K562 (cell line): ENCODE measurements around the gene MEF2B. TPM values are rescaled to one million over a fixed set of nuclear protein-coding genes. Genes with fewer than 3 reads are reported as not detected.

Experiments used
- ARID1B ChIP-seq: fragments of 450-650 bp; IDR thresholded peaks from 2 replicates; pipeline ENCODE4 v1.6.1; 2016; ENCODE audit warnings: antibody characterized with exemption, mild to moderate bottlenecking, inconsistent platforms
- ATF7 ChIP-seq: fragments of 450-650 bp; IDR thresholded peaks from 2 replicates; pipeline ENCODE4 v1.7.1; 2014; ENCODE audit warnings: mild to moderate bottlenecking, moderate library complexity
- BRF2 ChIP-seq: IDR thresholded peaks from 3 replicates; pipeline ENCODE4 v1.6.1; 2011; ENCODE audit warnings: borderline replicate concordance, mild to moderate bottlenecking; ENCODE audit not compliant: insufficient read length, insufficient read depth
- CREM ChIP-seq: IDR thresholded peaks from 2 replicates; pipeline ENCODE4 v1.6.1; 2014; ENCODE audit warnings: antibody characterized with exemption, low read depth
- ELK3 ChIP-seq: fragments of 450-650 bp; formaldehyde crosslinking; IDR thresholded peaks from 2 replicates; pipeline ENCODE4 v1.4.0; 2020; ENCODE audit warnings: mild to moderate bottlenecking
- HNRNPLL ChIP-seq: fragments of 200-400 bp; formaldehyde crosslinking; IDR thresholded peaks from 2 replicates; pipeline ENCODE4 v1.6.1; 2017; ENCODE audit warnings: low read length, low read depth, mild to moderate bottlenecking; ENCODE audit not compliant: poor library complexity, severe bottlenecking
- KAT2B ChIP-seq: IDR thresholded peaks from one replicate; pipeline ENCODE4 v1.6.1; 2012; ENCODE audit warnings: low read depth, mild to moderate bottlenecking, control low read depth, inconsistent platforms, low read length, moderate library complexity
- KDM4B ChIP-seq, 2 experiments: fragments of 450-650 bp in 1 of 2; sonication (generic) in 1 of 2; IDR thresholded peaks; 2 replicates each; pipeline ENCODE4 v1.6.1; 2016 to 2017; ENCODE audit warnings: borderline replicate concordance in 2 of 2, antibody characterized with exemption in 1 of 2, low read depth in 1 of 2, mild to moderate bottlenecking in 1 of 2
- MTA3 ChIP-seq: fragments of 450-650 bp; formaldehyde crosslinking; IDR thresholded peaks from 2 replicates; pipeline ENCODE4 v1.6.1; 2017; ENCODE audit warnings: mild to moderate bottlenecking, borderline replicate concordance
- MTF1 ChIP-seq: fragments of 250-450 bp; sonication (Bioruptor Pico); IDR thresholded peaks from 2 replicates; pipeline ENCODE4 v1.9.0; 2021; ENCODE audit warnings: moderate library complexity, mild to moderate bottlenecking, inconsistent platforms, borderline replicate concordance
- NRF1 ChIP-seq, 2 experiments: fragments of 450-650 bp; IDR thresholded peaks in 1 of 2; conservative IDR thresholded peaks in 1 of 2; 2 replicates each; pipeline ENCODE4 v1.6.1; 2014; ENCODE audit warnings: mild to moderate bottlenecking in 2 of 2
- OTX1 ChIP-seq: fragments of 450-650 bp; formaldehyde crosslinking; IDR thresholded peaks from 2 replicates; pipeline ENCODE4 v1.4.0; 2022; ENCODE audit warnings: mild to moderate bottlenecking
- POLR2AphosphoS5 ChIP-seq: IDR thresholded peaks from 2 replicates; pipeline ENCODE4 v1.6.1; 2011; ENCODE audit warnings: mild to moderate bottlenecking, low read depth, low read length, moderate library complexity; ENCODE audit not compliant: control insufficient read depth, insufficient read depth
- PURB ChIP-seq: sonication (generic); formaldehyde crosslinking; IDR thresholded peaks from 2 replicates; pipeline ENCODE4 v1.9.0; 2021; ENCODE audit warnings: low read depth, mild to moderate bottlenecking, missing genetic modification reagents
- SMAD4 ChIP-seq: fragments of 250-450 bp; sonication (Bioruptor Pico); conservative IDR thresholded peaks from 2 replicates; pipeline ENCODE4 v1.8.0; 2021; ENCODE audit warnings: inconsistent platforms, mild to moderate bottlenecking, moderate library complexity
- SP2 ChIP-seq: IDR thresholded peaks from 2 replicates; pipeline ENCODE4 v1.6.1; 2011; ENCODE audit warnings: mild to moderate bottlenecking, low read depth, low read length, moderate library complexity; ENCODE audit not compliant: poor library complexity, severe bottlenecking; ENCODE audit errors: extremely low read depth
- SRF ChIP-seq, 2 experiments: fragments of 250-450, 450-650 bp in 1 of 2; sonication (Bioruptor Pico) in 1 of 2; sonication (generic) in 1 of 2; formaldehyde crosslinking; IDR thresholded peaks; 2 replicates each; pipeline versions ENCODE4 v1.5.0 to v1.5.1; 2020 to 2022; ENCODE audit warnings: mild to moderate bottlenecking in 1 of 2, missing genetic modification reagents in 1 of 2
- TBP ChIP-seq: optimal IDR thresholded peaks from 2 replicates; pipeline ENCODE3; 2011; ENCODE audit warnings: low read depth, low read length, improper control_type of control experiment
- TCF7 ChIP-seq: sonication (generic); IDR thresholded peaks from 2 replicates; pipeline ENCODE4 v1.6.1; 2016; ENCODE audit warnings: antibody characterized with exemption, borderline replicate concordance
- ZC3H11A ChIP-seq: IDR thresholded peaks from 2 replicates; pipeline ENCODE4 v1.6.1; 2012; ENCODE audit warnings: low read depth, low read length, improper control_type of control experiment
- ZEB2 ChIP-seq: fragments of 450-650 bp; IDR thresholded peaks from 2 replicates; pipeline ENCODE4 v1.6.1; 2016
- ZNF280B ChIP-seq: fragments of 250-450 bp; sonication (Bioruptor Pico); IDR thresholded peaks from 2 replicates; pipeline ENCODE4 v1.5.1; 2021; ENCODE audit warnings: mild to moderate bottlenecking
- ZNF431 ChIP-seq: sonication (generic); formaldehyde crosslinking; IDR thresholded peaks from 2 replicates; pipeline ENCODE4 v1.8.0; 2022; ENCODE audit warnings: mild to moderate bottlenecking, missing genetic modification reagents
- ZNF507 ChIP-seq: conservative IDR thresholded peaks from 2 replicates; pipeline ENCODE4 v1.6.1; 2017; ENCODE audit warnings: missing genetic modification characterization, missing compliant biosample characterization
- ZNF511 ChIP-seq: sonication (generic); formaldehyde crosslinking; IDR thresholded peaks from 2 replicates; pipeline ENCODE4 v1.8.0; 2022; ENCODE audit warnings: mild to moderate bottlenecking, missing genetic modification reagents
- ZNF583 ChIP-seq: fragments of 250-450 bp; sonication (Bioruptor Pico); IDR thresholded peaks from 2 replicates; pipeline ENCODE4 v1.4.0; 2020
- polyA plus RNA-seq, 8 experiments: library from polyadenylated mRNA; depleted of rRNA in 4 of 8; stranded (reverse) in 5 of 8; unstranded in 3 of 8; fragments of >200 nt; fragmentation: Nextera tagmentation in 2 of 8; fragmentation: Illumina TruSeq in 1 of 8; extraction: Ambion mirVana in 2 of 8; extraction: Trizol in 1 of 8; gene quantifications; 2 replicates each; pipeline versions ENCODE4 v1.2.1 to v1.2.3, GENCODE V29; 2011 to 2014; ENCODE audit warnings: inconsistent platforms in 1 of 8, missing spikeins in 1 of 8
- total RNA-seq, 7 experiments: library from RNA; depleted of rRNA in 6 of 7; stranded (reverse); fragments of >200 nt in 6 of 7; fragmentation: Illumina TruSeq in 2 of 7; extraction: Trizol in 2 of 7; gene quantifications; 2 replicates each; pipeline versions ENCODE4 v1.2.1 to v1.2.3, GENCODE V29; 2011 to 2021; ENCODE audit warnings: low replicate concordance in 1 of 7

Gene MEF2B
- total and polyA plus RNA-seq, 9 of the 15 experiments (the other 6 are each of a cell fraction or from before 2014, with no cell fraction given): 0.14 to 1.9 (median 0.71) TPM; not detected in 3

GRCh38 chr19:19134687-19135158 is 35.3 kb downstream of the MEF2B start (continued):
- TF ChIP-seq BRF2 (no peak), NRF1 (conservative IDR thresholded peaks at IDR 0.05 in 1 of 2, IDR thresholded peaks at IDR 0.05 in 1 of 2) (peak; percentile 60 to 68), KAT2B (no peak), OTX1 (CRISPR knock-in tag) (no peak), ZEB2 (peak; percentile 84), ZNF431 (CRISPR knock-in tag) (no peak), ELK3 (CRISPR knock-in tag) (no peak), TBP (peak; percentile 77), ARID1B (0 out of 2 replicates have a peak, but pooled peaks have one; percentile 11), SMAD4 (CRISPR knock-in tag) (peak; percentile 78), PURB (CRISPR knock-in tag) (no peak), ATF7 (peak; percentile 55; the same call in 1 of the 2 replicates), HNRNPLL (peak; percentile 15), POLR2AphosphoS5 (peak; percentile 70), ZNF507 (tag) (no peak), ZC3H11A (no peak), SRF (CRISPR knock-in tag; IDR thresholded peaks at IDR 0.05) (peak in 1 of 2 experiments; percentile 66; a peak in 2 of 4 replicates), MTF1 (CRISPR knock-in tag) (no peak), ZNF511 (CRISPR knock-in tag) (0 out of 2 replicates have a peak, but pooled peaks have one; percentile 66), MTA3 (peak; percentile 85; the same call in 1 of the 2 replicates), CREM (peak; percentile 88), ZNF280B (CRISPR knock-in tag) (no peak), SP2 (no peak), KDM4B (IDR thresholded peaks at IDR 0.05; ENCODE audit: borderline replicate concordance in 2 of 2, low read depth in 1 of 2) (0 out of 4 replicates have a peak, but pooled peaks of 1 of the 2 experiments have one; percentile 35), ZNF583 (no peak), TCF7 (no peak)
